Hepatocyte (in vitro differentiated cells): ENCODE results near the gene C1QL4. TPM values are rescaled to one million over a fixed set of nuclear protein-coding genes. Genes with fewer than 3 reads are reported as not detected.

Experiments
- DNase-seq: peaks from one replicate; pipeline ENCODE4 v3.0.0-alpha.2; 2016; ENCODE audit warnings: low spot score
- H2AFZ ChIP-seq: fragments of 200-600 bp; sonication (generic); 2 replicates; pipeline ENCODE4 v1.6.0; 2016; ENCODE audit warnings: antibody characterized with exemption, mild to moderate bottlenecking
- H3K27ac ChIP-seq: fragments of 200-600 bp; sonication (generic); 2 replicates; pipeline ENCODE4 v1.5.1; 2016; ENCODE audit warnings: mild to moderate bottlenecking
- H3K27me3 ChIP-seq: fragments of 200-600 bp; sonication (generic); 2 replicates; pipeline ENCODE4 v1.6.1; 2016
- H3K36me3 ChIP-seq: fragments of 200-600 bp; sonication (generic); replicated peaks from 2 replicates; pipeline ENCODE4 v1.5.1; 2016; ENCODE audit warnings: low read depth; ENCODE audit not compliant: insufficient read depth
- H3K4me1 ChIP-seq: fragments of 200-600 bp; sonication (generic); 2 replicates; pipeline ENCODE4 v1.5.1; 2016; ENCODE audit warnings: mild to moderate bottlenecking, moderate library complexity; ENCODE audit not compliant: insufficient read depth
- H3K4me2 ChIP-seq: fragments of 200-600 bp; sonication (generic); 2 replicates; pipeline ENCODE4 v1.6.0; 2016
- H3K4me3 ChIP-seq: fragments of 200-600 bp; sonication (generic); 2 replicates; pipeline ENCODE4 v1.5.1; 2016; ENCODE audit warnings: mild to moderate bottlenecking
- H3K79me2 ChIP-seq: fragments of 200-600 bp; sonication (generic); 2 replicates; pipeline ENCODE4 v1.6.0; 2017; ENCODE audit warnings: mild to moderate bottlenecking
- H3K9me2 ChIP-seq: fragments of 200-600 bp; sonication (generic); replicated peaks from 2 replicates; pipeline ENCODE4 v1.6.0; 2017; ENCODE audit warnings: mild to moderate bottlenecking; ENCODE audit not compliant: insufficient read depth
- H3K9me3 ChIP-seq: fragments of 200-600 bp; sonication (generic); 2 replicates; pipeline ENCODE4 v1.5.1; 2016; ENCODE audit warnings: low read depth, mild to moderate bottlenecking
- H4K20me1 ChIP-seq: fragments of 200-600 bp; sonication (generic); 2 replicates; pipeline ENCODE4 v1.6.0; 2016; ENCODE audit warnings: mild to moderate bottlenecking; ENCODE audit not compliant: insufficient read depth, poor library complexity, severe bottlenecking
- EZH2 ChIP-seq: fragments of 200-600 bp; sonication (generic); IDR thresholded peaks from 2 replicates; pipeline ENCODE4 v1.6.1; 2016; ENCODE audit warnings: antibody characterized with exemption, mild to moderate bottlenecking, borderline replicate concordance
- EZH2phosphoT487 ChIP-seq: fragments of 200-600 bp; sonication (generic); IDR thresholded peaks from one replicate; pipeline ENCODE4 v1.6.1; 2018; ENCODE audit warnings: antibody characterized with exemption, mild to moderate bottlenecking, low read depth, moderate library complexity; ENCODE audit not compliant: unreplicated experiment, severe bottlenecking
- WGBS: methylation state at CpG from one replicate; pipeline ENCODE4 v1.1.6; 2016; ENCODE audit warnings: low lambda C conversion rate; ENCODE audit errors: missing lambda C conversion rate; 5-methylcytosine and 5-hydroxymethylcytosine counted together
- polyA plus RNA-seq: library from polyadenylated mRNA; unstranded; fragments of >200 nt; fragmentation: Nextera tagmentation; extraction: Ambion mirVana; gene quantifications from 2 replicates; pipeline ENCODE4 v1.2.1, GENCODE V29; 2016
- total RNA-seq: library from RNA; depleted of rRNA; stranded (reverse); fragments of >200 nt; gene quantifications from 2 replicates; pipeline ENCODE4 v1.2.3, GENCODE V29; 2014
- TF ChIP-seq, protein P1 (sequence below): fragments of 200-600 bp; sonication (generic); IDR thresholded peaks from 2 replicates; pipeline ENCODE4 v1.5.1; 2016; ENCODE audit warnings: antibody characterized with exemption, mild to moderate bottlenecking; ENCODE audit not compliant: poor library complexity

The C1QL4 gene
- total and polyA plus RNA-seq, 2 experiments from 2014 or later: not detected

DNA sequence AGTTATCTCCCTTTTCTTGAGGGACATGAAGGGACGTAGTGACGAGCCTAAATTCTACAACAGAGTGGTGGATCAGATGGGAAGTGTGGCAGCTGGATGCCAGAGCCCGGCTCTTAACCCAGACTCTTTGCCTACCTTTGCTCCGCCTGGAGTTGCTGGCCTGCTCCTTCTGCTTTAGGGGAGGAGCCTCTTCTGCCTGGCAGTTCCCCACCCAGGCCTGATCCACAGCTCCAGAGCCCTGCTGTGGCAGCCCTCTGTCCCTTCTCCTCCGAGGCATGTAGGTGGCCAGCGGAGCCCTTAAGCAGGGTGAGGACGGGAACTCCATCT is 44.3 kb downstream of the C1QL4 start:
- H3K79me2 ChIP-seq: no peaks in the 10 kb centered on the region
- H4K20me1 ChIP-seq: no peaks in the 10 kb centered on the region
- H3K4me3 ChIP-seq: no peak overlapping the region
- 74% methylated on average over 7 of the region's 7 CpGs for WGBS
- H3K4me1 ChIP-seq: peaks cover 15% of the 10 kb centered on the region
- no peak for DNase-seq
- peak overlapping the region; percentile 52 for H3K4me2 ChIP-seq
- no peak overlapping the region for H3K27ac ChIP-seq
- peaks cover 48% of the 10 kb centered on the region for H3K27me3 ChIP-seq
- H2AFZ ChIP-seq: no peak overlapping the region
- no peaks in the 10 kb centered on the region for H3K9me3 ChIP-seq
- no peaks in the 10 kb centered on the region for H3K9me2 ChIP-seq
- TF ChIP-seq EZH2 (no peak), EZH2phosphoT487 (no peak)
- TF ChIP-seq, protein P1, sequence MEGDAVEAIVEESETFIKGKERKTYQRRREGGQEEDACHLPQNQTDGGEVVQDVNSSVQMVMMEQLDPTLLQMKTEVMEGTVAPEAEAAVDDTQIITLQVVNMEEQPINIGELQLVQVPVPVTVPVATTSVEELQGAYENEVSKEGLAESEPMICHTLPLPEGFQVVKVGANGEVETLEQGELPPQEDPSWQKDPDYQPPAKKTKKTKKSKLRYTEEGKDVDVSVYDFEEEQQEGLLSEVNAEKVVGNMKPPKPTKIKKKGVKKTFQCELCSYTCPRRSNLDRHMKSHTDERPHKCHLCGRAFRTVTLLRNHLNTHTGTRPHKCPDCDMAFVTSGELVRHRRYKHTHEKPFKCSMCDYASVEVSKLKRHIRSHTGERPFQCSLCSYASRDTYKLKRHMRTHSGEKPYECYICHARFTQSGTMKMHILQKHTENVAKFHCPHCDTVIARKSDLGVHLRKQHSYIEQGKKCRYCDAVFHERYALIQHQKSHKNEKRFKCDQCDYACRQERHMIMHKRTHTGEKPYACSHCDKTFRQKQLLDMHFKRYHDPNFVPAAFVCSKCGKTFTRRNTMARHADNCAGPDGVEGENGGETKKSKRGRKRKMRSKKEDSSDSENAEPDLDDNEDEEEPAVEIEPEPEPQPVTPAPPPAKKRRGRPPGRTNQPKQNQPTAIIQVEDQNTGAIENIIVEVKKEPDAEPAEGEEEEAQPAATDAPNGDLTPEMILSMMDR: no peak
- no peaks in the 10 kb centered on the region for H3K36me3 ChIP-seq

DNA sequence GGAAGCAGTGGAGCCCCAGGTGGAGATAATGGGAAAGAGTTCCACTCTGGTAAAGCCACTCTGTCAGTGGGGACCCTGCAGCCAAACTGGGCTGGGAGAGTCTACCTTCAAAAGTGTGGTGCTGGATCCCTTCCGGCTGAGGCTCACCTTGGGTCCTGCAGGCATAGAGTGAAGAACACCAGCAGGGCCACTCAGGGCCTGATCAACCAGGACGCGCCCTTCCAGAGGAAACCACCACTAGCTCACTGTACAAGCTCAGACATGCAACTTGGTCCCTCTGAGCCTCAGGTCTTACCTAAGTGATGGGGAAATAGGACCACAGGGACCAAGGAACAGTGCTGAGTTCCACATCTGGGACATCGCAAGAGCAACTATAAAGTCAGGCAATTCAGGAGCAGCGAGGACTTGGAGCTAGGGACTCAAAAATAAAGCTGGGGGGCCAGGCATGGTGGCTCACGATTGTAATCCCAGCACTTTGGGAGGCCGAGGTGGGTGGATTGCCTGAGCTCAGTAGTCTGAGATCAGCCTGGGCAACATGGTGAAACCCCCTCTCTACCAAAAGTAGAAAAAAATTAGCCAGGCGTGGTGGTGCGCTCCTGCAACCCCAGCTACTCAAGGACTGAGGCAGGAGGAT is 47.9 kb downstream of the C1QL4 start:
- no peak overlapping the region for H3K4me2 ChIP-seq
- H2AFZ ChIP-seq: no peak overlapping the region
- H3K27me3 ChIP-seq: peaks cover 16% of the 10 kb centered on the region
- no peaks in the 10 kb centered on the region for H3K36me3 ChIP-seq
- TF ChIP-seq EZH2 (no peak), EZH2phosphoT487 (no peak)
- TF ChIP-seq, protein P1: no peak
- no peaks in the 10 kb centered on the region for H3K79me2 ChIP-seq
- no peak overlapping the region for H3K27ac ChIP-seq
- no peaks in the 10 kb centered on the region for H3K4me1 ChIP-seq
- H3K4me3 ChIP-seq: no peak overlapping the region
- 88% methylated on average over 9 of the region's 9 CpGs for WGBS
- H4K20me1 ChIP-seq: no peaks in the 10 kb centered on the region
- H3K9me2 ChIP-seq: no peaks in the 10 kb centered on the region
- no peak for DNase-seq
- H3K9me3 ChIP-seq: no peaks in the 10 kb centered on the region

DNA sequence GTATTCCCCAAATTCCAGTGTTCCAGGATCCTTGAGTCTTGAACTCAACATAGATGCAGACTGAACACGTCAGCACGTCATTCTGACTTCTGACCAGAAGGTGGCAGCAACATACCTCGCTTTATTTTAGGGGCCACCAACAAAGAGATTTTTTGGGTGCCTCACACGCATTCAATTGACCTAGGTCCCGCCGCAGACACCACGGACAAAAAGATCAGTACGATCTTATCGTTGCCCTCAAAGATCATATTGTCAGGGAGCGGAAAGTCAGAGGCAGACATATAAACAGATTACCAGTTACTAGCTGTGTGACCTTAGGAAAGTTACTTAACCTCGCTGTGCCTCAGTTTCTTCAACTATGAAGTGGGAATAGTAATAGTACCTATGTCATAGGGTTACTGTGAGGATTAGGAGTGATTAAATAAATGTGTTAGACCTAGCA is 48.6 kb downstream of the C1QL4 start:
- no peak overlapping the region for H3K4me2 ChIP-seq
- H3K4me3 ChIP-seq: no peak overlapping the region
- no peak overlapping the region for H2AFZ ChIP-seq
- no peaks in the 10 kb centered on the region for H4K20me1 ChIP-seq
- H3K27ac ChIP-seq: no peak overlapping the region
- H3K9me3 ChIP-seq: no peaks in the 10 kb centered on the region
- WGBS: 12% methylated on average over 11 of the region's 11 CpGs
- no peak for TF ChIP-seq EZH2phosphoT487
- TF ChIP-seq, protein P1: peak; percentile 93
- TF ChIP-seq EZH2: no peak
- H3K79me2 ChIP-seq: no peaks in the 10 kb centered on the region
- H3K9me2 ChIP-seq: no peaks in the 10 kb centered on the region
- H3K36me3 ChIP-seq: no peaks in the 10 kb centered on the region
- H3K4me1 ChIP-seq: no peaks in the 10 kb centered on the region
- peak; percentile 71 for DNase-seq
- H3K27me3 ChIP-seq: peaks cover 12% of the 10 kb centered on the region

DNA sequence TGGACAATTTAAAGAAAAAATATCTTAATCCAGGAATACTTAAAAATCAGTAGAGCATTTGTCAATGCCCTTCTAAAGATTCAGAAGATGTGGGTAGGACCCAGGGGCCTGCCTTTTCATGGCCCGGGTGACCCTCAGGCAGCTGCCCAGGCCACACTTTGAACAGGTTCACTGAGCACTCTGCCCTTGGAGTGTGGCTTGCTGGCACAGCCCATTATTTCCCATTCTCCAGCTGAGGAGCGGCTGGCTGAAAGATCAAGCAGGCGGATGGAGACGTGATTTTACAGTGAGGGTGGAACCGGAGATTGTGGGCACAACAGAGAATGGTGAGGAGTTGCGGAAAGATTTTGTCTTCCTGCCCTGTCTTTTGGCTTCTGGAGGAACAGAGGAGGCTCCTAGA is 49.1 kb downstream of the C1QL4 start:
- H3K4me3 ChIP-seq: no peak overlapping the region
- H4K20me1 ChIP-seq: no peaks in the 10 kb centered on the region
- no peak overlapping the region for H3K4me2 ChIP-seq
- no peaks in the 10 kb centered on the region for H3K36me3 ChIP-seq
- no peaks in the 10 kb centered on the region for H3K4me1 ChIP-seq
- no peaks in the 10 kb centered on the region for H3K9me2 ChIP-seq
- H2AFZ ChIP-seq: no peak overlapping the region
- peaks cover 8% of the 10 kb centered on the region for H3K27me3 ChIP-seq
- no peaks in the 10 kb centered on the region for H3K9me3 ChIP-seq
- TF ChIP-seq EZH2 (no peak), EZH2phosphoT487 (no peak)
- TF ChIP-seq, protein P1: no peak
- 69% methylated on average over 6 of the region's 6 CpGs for WGBS
- no peak for DNase-seq
- H3K79me2 ChIP-seq: no peaks in the 10 kb centered on the region
- H3K27ac ChIP-seq: no peak overlapping the region
